ENCODE measurements around the gene GTF3C5.
"Not testable (repeated sequence)": the region's sequence is repeated elsewhere in the genome, so short reads cannot be mapped to it uniquely, and the experiment has no call there.

The GTF3C5 gene

GRCh38 chr9:133031496-133031911 is 707 bp downstream of the GTF3C5 start:
- no peak for DNase-seq

- no peak for DNase-seq
These were observed 1.4 kb downstream of the GTF3C5 start for GRCh38 chr9:133032171-133032570.

GRCh38 chr9:133035669-133036068 is 4.9 kb downstream of the GTF3C5 start:
- DNase-seq = no peak

GRCh38 chr9:133037775-133038515 is 7.1 kb downstream of the GTF3C5 start:
- no peak for DNase-seq

DNA sequence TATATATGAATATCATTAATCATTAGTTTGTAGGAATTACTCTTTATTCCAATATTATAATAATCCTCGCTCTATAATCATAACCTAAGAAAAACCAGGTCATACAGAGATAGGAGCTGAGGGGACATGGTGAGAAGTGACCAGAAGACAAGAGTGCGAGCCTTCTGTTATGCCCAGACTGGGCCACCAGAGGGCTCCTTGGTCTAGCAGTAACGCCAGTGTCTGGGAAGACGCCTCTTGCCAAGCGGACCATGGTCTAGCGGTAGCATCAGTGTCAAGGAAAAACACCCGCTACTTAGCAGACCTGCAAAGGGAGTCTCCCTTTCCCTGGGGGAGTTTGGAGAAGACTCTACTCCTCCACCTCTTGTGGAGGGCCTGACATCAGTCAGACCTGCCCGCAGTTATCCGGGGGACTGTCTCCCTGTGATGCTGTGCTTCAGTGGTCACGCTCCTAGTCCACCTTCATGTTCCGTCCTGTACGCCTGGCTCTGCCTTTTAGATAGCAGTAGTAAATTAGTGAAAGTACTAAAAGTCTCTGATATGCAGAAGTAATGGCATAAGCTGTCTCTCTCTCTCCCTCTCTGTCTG is 10.2 kb downstream of the GTF3C5 start:
- DNase-seq = not testable (repeated sequence)

- no peak for DNase-seq
These were observed 11.2 kb downstream of the GTF3C5 start for GRCh38 chr9:133041958-133042357.

DNA sequence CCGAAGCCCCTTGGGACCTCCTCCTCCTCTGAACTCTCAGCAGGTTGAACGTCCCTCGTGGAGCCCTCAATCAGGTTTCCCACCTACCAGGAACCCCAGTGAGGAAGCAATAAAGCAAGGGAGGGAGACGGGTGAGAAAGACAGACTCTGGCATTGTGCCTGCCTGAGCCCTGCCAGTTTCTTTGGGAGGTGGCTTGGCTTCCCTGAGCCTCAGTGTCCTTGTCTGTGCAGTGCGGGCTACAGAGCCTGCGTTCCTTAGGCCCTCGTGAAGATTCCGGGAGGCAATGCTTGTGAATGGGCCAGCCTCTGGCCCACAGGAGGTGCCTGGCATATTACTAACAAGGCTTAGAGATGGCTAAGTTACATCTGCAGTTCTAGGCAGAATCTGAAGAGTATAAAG is 11.9 kb downstream of the GTF3C5 start:
- no peak for DNase-seq

GRCh38 chr9:133043449-133044035 is 12.7 kb downstream of the GTF3C5 start:
- no peak for DNase-seq

DNA sequence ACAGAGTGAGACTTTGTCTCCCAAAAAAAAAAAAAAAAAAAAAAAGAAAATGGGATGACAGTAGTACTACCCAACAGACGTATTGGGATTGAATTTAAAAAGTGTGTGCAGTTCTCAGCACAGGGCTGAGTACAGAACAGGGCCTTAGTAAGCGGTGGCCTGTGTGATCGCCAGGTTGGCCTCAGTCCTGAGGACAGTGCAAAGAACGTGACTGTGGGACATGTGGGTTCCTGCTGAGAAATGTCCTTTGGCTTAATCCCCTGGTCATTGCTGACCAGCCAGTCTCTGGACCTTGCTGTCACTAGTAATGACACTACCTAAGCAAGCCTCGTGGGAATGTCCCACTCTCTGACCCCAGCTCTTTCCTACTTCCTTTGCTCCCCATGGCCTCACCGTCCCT is 13.3 kb downstream of the GTF3C5 start:
- no peak for DNase-seq

- DNase-seq = no peak
These were observed 13.9 kb downstream of the GTF3C5 start for GRCh38 chr9:133044661-133045060.

- no peak for DNase-seq
These were observed 14.3 kb downstream of the GTF3C5 start for GRCh38 chr9:133045132-133045531.

GRCh38 chr9:133046196-133046899 is 15.6 kb downstream of the GTF3C5 start:
- DNase-seq = no peak

- no peak for DNase-seq
These were observed 16.1 kb downstream of the GTF3C5 start for GRCh38 chr9:133046900-133047295.

DNA sequence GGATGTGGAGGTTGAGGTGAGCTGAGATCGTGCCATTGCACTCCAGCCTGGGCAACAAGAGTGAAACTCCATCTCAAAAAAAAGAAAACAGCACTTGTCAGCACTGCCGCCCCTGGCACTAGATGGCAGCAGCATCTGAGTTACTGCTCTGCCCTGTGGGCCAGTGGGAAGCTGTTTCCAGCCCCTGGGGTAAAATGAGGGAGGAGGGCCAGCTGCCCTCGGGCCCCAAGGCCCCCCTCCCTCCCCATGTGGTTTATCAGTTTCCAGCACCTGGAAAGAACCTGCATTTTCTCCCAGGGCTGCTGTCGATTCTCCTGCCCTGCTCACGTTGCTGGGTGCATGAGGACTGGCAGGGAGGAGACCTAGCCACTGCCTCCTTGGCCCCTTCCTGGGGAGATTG is 17.8 kb downstream of the GTF3C5 start:
- DNase-seq = no peak

- no peak for DNase-seq
These were observed 18.2 kb downstream of the GTF3C5 start for GRCh38 chr9:133049043-133049442.

- DNase-seq = no peak
These were observed 19.3 kb downstream of the GTF3C5 start for GRCh38 chr9:133050142-133050541.

DNA sequence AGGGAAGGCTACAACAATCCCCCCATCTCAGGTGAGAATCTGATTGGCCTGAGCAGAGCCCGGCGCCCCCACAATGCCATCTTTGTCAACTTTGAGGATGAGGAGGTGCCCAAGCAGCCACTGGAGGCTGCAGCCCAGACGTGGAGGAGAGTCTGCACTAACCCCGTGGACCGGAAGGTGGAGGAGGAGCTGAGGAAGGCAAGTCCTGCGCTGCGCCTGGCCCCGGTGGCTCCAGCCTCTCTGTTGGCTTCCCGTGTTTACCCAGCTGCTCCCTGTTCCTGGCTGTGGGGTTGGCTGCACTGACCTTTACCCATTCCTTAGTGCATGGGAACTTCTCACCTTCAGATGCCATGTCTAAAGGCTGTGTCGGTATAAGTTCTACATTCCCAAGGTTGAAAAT is 20.0 kb downstream of the GTF3C5 start:
- no peak for DNase-seq

DNA sequence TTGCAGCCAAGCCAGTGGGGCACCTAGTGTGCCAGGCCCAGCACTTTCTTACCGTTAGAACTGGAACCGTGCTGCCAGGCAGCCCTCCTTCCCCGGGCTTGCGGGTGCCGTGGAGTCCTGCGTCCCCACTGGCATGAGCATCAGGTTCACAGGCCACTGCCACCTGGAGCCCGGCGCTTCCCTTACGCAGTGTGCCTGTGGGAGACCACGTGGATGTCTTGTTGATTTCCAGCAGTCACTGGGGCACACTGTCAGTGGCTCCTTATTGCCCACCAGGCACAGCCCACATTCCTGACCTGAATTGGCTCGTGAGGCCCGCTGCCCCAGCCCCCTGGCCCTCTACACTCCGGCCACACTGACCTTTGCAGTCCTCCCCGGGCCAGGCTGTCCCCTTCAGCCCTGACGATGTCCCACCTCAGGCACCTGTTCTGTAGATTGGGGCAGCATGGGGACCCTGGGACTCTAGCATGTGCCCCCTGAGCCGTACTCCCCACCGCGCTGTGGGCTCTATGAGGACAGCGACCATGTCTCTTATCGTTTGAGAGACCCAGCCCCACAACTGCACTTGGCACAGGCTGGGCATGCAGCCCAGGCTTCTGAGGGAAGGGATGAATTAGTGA is 20.6 kb downstream of the GTF3C5 start:
- no peak for DNase-seq

DNA sequence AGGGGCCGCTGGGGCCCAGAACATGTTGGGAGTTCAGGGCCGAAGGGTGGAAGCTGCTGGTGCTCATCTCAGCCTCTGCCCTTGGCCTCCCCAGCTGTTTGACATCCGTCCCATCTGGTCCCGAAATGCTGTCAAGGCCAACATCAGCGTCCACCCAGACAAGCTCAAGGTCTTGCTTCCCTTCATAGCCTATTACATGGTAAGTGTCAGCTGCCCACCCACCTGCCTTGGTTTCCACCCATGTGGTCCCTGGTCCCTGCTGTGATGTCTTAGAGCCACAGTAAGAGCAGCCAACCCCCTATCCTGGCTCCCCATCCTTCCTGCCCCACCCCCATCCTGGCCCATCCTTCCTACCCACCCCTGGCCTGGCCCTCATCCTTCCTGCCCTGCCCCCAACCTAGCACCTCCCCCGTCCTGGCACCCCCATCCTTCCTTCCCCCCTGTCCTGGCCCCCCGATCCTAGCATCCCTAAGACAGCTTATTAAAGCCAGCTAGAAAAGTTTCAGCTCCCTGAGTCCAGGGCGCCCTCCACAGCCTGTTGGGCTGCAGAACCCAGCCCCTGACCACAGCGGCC is 21.3 kb downstream of the GTF3C5 start:
- no peak for DNase-seq

DNA sequence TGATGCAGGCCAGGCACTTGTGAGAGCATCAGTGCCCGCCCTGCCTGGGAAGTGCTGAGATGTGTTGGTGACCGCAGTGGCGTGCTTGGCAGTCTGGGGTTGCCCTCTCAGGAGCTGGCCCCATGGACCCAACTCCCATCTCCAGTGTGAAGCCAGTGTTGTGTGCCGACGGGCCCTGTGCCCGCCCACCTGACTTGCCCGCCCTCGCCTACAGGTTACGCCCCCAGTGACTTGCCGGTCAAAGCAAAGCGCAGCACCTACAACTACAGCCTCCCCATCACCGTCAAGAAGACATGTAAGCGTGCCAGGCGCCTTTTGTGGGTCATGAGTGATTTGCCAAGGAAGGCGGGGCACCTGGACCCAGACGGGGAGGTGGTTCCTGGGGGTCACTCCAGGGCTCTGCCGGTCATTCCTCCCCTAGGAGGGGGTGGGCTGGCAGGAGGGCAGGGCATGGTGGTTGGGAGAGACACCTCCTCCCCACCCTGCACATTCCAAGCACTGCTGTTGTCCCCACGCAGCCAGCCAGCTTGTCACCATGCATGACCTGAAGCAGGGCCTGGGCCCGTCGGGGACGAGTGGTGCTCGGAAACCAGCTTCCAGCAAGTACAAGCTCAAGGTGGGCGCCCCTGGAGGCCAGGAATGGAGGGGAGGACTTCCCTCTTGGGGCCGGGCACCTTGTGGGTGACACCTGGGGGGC is 23.5 kb downstream of the GTF3C5 start:
- no peak for DNase-seq

DNA sequence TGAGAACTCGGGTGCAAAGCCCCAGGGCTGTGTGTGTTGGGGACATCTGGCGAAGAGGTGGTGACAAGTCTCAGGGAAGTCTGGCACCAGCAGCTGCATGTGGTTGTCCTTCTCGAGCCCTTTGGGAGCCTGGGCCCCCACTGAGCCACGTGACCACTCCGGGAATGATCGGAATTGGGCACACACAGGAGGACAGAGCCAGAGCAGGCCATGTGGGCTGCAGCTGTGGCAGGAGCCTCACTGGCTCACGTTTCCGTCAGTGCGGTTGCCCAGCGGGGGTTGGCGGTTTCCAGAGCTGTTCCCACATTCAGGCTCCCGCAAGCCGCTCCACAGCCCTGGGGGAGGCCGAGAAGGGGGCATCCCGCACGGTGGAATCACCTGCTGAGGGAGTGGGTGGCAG is 24.2 kb downstream of the GTF3C5 start:
- DNase-seq = no peak

DNA sequence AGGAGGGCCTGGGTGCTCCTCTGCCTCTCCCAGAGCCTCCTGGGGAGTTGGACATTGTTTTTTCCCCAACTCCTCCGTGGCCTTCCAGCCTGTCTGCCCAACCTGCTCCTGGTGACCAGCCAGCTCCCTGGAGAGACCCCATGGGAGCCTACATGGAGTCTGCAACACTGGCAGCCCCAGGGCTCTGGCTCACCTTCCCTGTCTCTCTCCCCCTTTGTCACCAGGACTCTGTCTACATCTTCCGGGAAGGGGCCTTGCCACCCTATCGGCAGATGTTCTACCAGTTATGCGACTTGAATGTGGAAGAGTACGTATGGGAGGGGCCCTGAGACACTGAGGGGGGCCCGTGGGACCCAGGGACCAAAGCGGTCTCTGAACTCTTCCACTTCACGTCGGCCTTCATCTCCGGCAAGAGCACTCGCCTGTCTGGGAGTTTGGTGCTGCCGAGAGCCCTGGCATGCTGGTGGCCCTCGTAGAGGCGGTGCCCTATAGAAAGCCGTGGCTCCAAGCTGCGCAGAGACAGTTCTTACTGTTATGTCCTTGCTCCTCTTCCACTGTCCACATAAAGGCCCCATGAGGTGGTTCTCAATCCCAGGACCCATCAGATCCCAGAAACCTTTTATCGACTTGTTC is 25.1 kb downstream of the GTF3C5 start:
- DNase-seq = no peak

Data from activated CD4-positive, alpha-beta T cell treated with anti-CD3 and anti-CD28 coated beads for 1 hour (primary cell).